Parathyroid adenoma (tissue), 2 donors: ENCODE data around the gene SERPINI1.

Source experiments
- H2AFZ ChIP-seq: fragments of 300-600 bp; sonication (generic); one replicate; pipeline ENCODE4 v1.7.0; 2017; ENCODE audit warnings: antibody characterized with exemption, mild to moderate bottlenecking
- H3K27ac ChIP-seq: fragments of 300-600 bp; sonication (generic); one replicate; pipeline ENCODE4 v1.7.0; 2017
- H3K27me3 ChIP-seq: fragments of 300-600 bp; sonication (generic); one replicate; pipeline ENCODE4 v1.7.0; 2017; ENCODE audit warnings: low read length; ENCODE audit not compliant: control insufficient read depth, insufficient read depth
- H3K36me3 ChIP-seq: fragments of 300-600 bp; sonication (generic); one replicate; pipeline ENCODE4 v1.7.0; 2017; ENCODE audit warnings: low read length; ENCODE audit not compliant: control insufficient read depth, insufficient read depth
- H3K4me1 ChIP-seq: fragments of 300-600 bp; sonication (generic); one replicate; pipeline ENCODE4 v1.7.0; 2017; ENCODE audit warnings: control low read depth
- H3K4me2 ChIP-seq: fragments of 300-600 bp; sonication (generic); one replicate; pipeline ENCODE4 v1.7.0; 2017; ENCODE audit warnings: low read length
- H3K4me3 ChIP-seq: fragments of 300-600 bp; sonication (generic); one replicate; pipeline ENCODE4 v1.7.0; 2017; ENCODE audit warnings: low read depth, low read length
- H3K79me2 ChIP-seq: fragments of 300-600 bp; sonication (generic); one replicate; pipeline ENCODE4 v1.7.0; 2017; ENCODE audit warnings: control low read depth
- H3K9ac ChIP-seq: fragments of 300-600 bp; sonication (generic); one replicate; pipeline ENCODE4 v1.7.0; 2017; ENCODE audit warnings: mild to moderate bottlenecking
- H3K9me3 ChIP-seq: fragments of 300-600 bp; sonication (generic); one replicate; pipeline ENCODE4 v1.7.0; 2017; ENCODE audit warnings: low read length; ENCODE audit not compliant: control insufficient read depth
- TF ChIP-seq, protein P1 (sequence below): fragments of 300-600 bp; sonication (generic); IDR thresholded peaks from one replicate; pipeline ENCODE4 v1.7.0; 2017; ENCODE audit warnings: antibody characterized with exemption, mild to moderate bottlenecking
- donor health status: primary hyperparathyroidism.

The SERPINI1 gene

GRCh38 chr3:167840247-167840646 lies 104.7 kb downstream of the SERPINI1 start:
- Histone ChIP-seq H3K27me3 (no peaks in the 10 kb centered on the region), H3K9me3 (no peaks in the 10 kb centered on the region), H3K4me3 (no peak overlapping the region), H3K4me2 (no peak overlapping the region), H3K4me1 (no peaks in the 10 kb centered on the region), H2AFZ (no peak overlapping the region), H3K36me3 (no peaks in the 10 kb centered on the region), H3K79me2 (no peaks in the 10 kb centered on the region), H3K27ac (no peak overlapping the region), H3K9ac (no peak overlapping the region)
- TF ChIP-seq, protein P1, sequence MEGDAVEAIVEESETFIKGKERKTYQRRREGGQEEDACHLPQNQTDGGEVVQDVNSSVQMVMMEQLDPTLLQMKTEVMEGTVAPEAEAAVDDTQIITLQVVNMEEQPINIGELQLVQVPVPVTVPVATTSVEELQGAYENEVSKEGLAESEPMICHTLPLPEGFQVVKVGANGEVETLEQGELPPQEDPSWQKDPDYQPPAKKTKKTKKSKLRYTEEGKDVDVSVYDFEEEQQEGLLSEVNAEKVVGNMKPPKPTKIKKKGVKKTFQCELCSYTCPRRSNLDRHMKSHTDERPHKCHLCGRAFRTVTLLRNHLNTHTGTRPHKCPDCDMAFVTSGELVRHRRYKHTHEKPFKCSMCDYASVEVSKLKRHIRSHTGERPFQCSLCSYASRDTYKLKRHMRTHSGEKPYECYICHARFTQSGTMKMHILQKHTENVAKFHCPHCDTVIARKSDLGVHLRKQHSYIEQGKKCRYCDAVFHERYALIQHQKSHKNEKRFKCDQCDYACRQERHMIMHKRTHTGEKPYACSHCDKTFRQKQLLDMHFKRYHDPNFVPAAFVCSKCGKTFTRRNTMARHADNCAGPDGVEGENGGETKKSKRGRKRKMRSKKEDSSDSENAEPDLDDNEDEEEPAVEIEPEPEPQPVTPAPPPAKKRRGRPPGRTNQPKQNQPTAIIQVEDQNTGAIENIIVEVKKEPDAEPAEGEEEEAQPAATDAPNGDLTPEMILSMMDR: no peak

DNA sequence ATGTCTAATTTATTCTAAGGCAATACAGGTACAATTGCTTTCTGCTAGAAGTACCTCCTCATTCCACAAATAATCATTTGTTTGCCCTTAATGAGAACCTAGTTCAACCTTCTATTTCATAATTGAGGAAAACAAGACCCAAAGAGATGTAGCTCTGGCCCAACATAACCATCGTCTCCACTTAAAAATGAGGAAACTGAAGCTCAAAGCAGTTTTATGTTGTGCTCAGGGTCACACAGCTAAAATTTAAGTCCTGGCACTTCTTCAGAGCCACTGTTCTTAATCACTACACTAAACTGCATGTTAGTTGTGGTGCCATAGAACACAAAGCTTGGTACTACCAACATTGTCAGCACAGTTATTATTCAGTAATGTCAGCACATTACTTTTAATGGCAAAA lies 108.0 kb downstream of the SERPINI1 start:
- Histone ChIP-seq H3K4me2 (no peak overlapping the region), H3K9me3 (no peaks in the 10 kb centered on the region), H3K27me3 (no peaks in the 10 kb centered on the region), H2AFZ (no peak overlapping the region), H3K27ac (no peak overlapping the region), H3K4me3 (no peak overlapping the region), H3K4me1 (no peaks in the 10 kb centered on the region), H3K79me2 (no peaks in the 10 kb centered on the region), H3K9ac (no peak overlapping the region), H3K36me3 (no peaks in the 10 kb centered on the region)
- TF ChIP-seq, protein P1: no peak

GRCh38 chr3:167843886-167844285 lies 108.4 kb downstream of the SERPINI1 start:
- TF ChIP-seq, protein P1: no peak
- H3K27ac ChIP-seq: no peak overlapping the region
- H3K4me1 ChIP-seq: no peaks in the 10 kb centered on the region
- H3K4me3 ChIP-seq: no peak overlapping the region
- H3K9ac ChIP-seq: no peak overlapping the region
- H3K4me2 ChIP-seq: no peak overlapping the region
- H3K79me2 ChIP-seq: no peaks in the 10 kb centered on the region
- no peak overlapping the region for H2AFZ ChIP-seq
- H3K27me3 ChIP-seq: no peaks in the 10 kb centered on the region
- H3K36me3 ChIP-seq: no peaks in the 10 kb centered on the region
- H3K9me3 ChIP-seq: no peaks in the 10 kb centered on the region

- no peak overlapping the region for H3K9ac ChIP-seq
Observed at GRCh38 chr3:167844528-167844927, 109.0 kb downstream of the SERPINI1 start.

GRCh38 chr3:167851171-167851570 lies 115.7 kb downstream of the SERPINI1 start:
- H3K4me1 ChIP-seq: no peaks in the 10 kb centered on the region
- no peak overlapping the region for H3K4me3 ChIP-seq
- H3K27ac ChIP-seq: no peak overlapping the region
- no peak overlapping the region for H2AFZ ChIP-seq
- H3K9ac ChIP-seq: no peak overlapping the region
- no peak overlapping the region for H3K4me2 ChIP-seq
- no peaks in the 10 kb centered on the region for H3K36me3 ChIP-seq
- H3K79me2 ChIP-seq: no peaks in the 10 kb centered on the region
- H3K9me3 ChIP-seq: no peaks in the 10 kb centered on the region
- no peaks in the 10 kb centered on the region for H3K27me3 ChIP-seq
- TF ChIP-seq, protein P1: no peak

More at GRCh38 chr3:167844528-167844927, 109.0 kb downstream of the SERPINI1 start:
- H3K79me2 ChIP-seq: no peaks in the 10 kb centered on the region
- TF ChIP-seq, protein P1: no peak
- no peaks in the 10 kb centered on the region for H3K4me1 ChIP-seq
- no peaks in the 10 kb centered on the region for H3K9me3 ChIP-seq
- no peak overlapping the region for H2AFZ ChIP-seq
- H3K4me3 ChIP-seq: no peak overlapping the region
- H3K4me2 ChIP-seq: no peak overlapping the region
- H3K27me3 ChIP-seq: no peaks in the 10 kb centered on the region
- H3K36me3 ChIP-seq: no peaks in the 10 kb centered on the region
- no peak overlapping the region for H3K27ac ChIP-seq
